NOMO-1 treated with DMSO at 0.1 percent for 48 hours (cell line): Measurements from ENCODE around the gene SPATS2L.
A peak's percentile ranks its signal among the peaks of the same experiment; 100 is the strongest.

ENCODE experiments used
- DNase-seq: peaks from one replicate; lab custom pipeline; 2025; ENCODE audit not compliant: unreplicated experiment; lab: John Stamatoyannopoulos, UW

SPATS2L gene

DNA sequence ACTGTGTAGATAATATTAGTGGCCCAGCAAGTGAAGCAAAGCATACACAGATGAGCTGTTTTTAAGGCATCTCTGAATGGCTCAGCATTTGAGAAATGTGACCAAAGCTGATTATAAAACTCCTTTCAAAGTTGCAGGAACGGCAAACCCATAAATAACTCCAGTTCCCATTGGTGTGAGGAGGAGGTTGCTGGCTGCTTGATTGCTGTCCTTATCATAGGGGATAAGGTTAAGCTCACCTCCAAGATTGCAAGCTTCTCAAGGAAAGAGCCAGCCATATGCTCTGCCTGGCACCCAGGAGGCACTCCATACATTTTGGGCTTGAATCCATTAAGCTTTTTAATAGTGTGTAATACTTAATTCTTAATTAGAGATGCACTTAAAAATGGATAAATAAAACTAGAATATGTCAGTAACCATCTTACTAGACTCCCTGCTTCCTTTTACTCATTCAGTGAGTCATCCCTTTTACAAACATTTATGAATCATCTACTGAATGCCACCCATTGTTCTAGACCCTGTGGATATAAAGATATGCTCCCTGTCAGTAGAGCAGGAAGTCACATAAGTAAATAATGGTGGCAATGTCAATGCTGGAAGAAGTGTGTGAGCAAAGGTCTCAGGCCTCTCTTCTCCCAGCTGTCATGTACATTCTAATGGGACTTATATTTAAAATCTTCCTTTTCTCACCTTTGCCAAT lies 99.3 kb downstream of the SPATS2L start:
- peak; percentile 64 for DNase-seq

DNA sequence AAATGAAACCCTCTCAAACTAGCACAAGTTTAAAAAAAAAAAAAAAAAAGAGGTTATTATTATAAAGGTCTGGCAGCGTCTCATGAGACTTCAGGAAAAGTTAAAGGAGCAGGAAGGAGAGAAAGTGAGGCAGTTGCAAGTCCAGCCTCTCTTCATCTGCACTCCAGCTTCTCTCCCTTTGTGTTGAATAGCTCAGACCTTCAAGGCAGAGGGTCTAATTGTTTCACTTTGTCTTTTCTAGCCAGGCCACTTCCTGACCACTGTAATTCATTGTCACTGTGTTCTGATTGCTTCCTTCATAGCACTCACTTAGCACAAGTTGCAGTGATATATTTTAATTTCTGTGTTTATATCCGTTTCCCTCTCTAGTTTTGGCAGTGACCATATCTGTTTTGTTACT lies 99.9 kb downstream of the SPATS2L start:
- DNase-seq, result peak; percentile 42

DNA sequence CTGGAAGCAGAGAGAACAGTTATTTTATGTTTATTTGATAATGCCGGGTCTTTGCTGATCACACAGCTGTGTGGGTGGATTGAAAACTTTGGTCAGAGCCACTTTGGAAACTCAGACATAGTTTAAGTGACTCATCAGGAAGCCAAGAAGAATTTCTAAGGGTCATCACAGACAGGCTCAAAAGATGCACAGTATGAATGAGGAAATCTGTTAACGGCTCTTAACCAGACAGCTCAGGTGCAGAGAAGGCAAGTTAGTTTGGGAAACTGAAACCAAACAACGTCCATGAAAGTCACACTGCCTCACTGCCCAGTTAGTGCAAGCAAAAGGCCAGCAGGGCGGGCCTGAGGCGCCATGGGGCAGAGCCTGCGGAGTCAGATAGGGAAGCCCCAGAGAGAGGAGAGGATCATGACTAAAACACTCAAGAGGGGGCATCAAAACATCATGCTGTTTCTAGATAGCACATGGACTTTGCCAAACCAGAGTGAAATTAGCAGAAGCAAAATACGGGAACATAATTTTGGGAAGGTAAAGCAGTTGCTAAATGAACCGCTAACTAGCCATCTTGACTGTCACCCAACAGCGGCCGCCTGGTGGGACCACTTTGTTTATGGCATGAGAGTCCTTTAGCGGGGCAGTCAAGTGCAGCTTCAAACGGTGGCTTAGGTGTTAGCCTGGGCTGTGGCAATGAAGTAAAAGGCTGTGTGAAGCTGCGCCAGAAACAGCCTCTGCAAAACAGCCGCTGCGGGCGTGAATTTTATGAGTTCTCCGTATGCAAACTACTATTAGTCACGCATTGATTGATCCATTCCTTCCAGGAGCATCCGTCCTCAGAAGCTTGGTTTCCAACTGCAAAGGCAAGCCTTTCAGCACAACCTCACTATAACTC lies 102.2 kb downstream of the SPATS2L start:
- peak; percentile 37 for DNase-seq

DNA sequence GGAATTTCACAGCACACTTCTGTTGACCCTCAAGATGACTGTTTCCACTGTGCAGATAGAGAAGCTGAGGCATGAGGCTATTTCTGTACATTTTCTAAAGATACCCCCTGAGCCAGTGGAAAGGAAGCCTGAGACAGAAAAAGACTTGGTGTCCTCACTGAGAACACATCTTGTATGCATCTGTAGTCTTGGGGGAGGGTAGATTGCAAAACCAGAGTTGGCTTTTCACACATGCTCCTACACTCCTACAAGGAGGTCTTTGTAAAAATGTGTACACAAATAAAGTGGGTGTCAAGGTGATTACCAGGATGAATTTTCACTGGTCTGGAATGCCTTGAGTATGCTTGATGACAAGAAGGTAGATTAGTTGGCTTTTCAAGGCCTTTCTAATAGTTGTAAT lies 105.3 kb downstream of the SPATS2L start:
- DNase-seq, result no peak

DNA sequence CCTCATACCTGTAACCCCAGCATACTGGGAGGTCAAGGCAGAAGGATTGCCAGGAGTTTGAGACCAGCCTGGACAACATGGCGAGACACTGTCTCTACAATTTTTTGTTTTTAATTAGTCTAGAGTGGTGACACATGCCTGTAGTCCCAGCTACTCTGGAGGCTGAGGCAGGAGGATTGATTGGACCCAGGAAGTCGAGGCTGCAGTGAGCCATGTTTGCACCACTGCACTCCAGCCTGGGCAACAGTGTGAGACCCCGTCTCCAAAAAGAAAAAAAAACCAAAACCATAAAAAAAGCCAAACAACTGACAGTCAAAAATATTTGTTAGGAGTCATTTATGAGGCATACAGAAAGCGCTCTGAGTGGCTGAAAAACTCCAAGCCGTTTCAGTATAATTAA lies 107.9 kb downstream of the SPATS2L start:
- no peak for DNase-seq

DNA sequence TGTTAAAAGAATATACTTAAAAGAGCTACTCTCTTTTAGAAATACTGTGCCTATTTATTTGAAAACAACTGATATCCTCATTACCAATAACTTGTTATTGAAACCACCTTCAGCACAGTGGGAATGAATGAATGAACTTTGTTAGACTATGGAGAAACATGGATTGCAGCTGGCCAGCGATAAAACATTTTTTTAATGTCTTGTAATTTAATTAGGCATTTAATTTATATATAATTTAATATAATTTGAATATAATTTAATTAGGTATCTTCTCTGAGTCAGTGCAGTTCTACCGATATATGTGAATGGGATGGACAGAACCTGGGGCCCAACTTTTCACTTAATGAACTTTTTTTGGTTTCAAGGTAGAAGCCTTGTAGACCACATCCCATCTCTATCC lies 109.0 kb downstream of the SPATS2L start:
- DNase-seq, result no peak

DNA sequence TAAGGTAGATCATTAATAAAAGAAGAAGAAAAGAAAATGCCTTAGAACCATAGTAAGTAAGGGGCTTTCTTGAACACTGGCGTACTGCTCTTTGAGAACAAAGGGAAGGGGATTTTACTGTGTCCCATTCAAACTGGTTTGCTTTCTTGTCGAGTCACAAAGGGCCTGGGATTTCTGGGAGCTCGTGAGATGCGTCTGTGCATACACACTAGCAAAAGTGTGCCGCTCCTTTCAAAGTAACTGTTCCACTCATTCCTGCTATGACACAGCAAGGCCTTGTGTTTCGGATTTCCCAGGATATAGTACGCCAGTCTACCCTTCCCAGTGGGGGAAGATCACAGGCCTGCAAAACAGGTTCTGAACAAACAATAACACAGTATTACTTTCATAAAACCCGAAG lies 110.4 kb downstream of the SPATS2L start:
- no peak for DNase-seq

DNA sequence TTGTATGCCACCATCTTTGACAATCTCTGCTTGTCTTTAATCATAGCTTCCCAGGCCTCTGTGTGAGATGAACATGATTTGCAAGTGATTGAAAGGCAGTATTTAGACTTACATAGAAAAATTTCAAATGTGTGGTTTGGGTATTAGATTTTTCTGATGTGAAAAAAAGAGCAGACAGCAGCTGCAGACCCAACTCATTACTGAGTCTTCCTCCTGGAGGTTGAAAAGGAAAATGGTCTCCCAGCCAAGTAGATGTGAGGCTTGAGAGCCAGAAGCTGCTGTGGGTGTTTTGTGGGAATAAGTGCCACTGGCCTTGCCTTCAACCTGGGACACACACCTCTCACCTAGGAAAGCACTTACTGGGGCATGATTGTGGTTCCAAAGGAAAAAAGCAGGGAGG lies 110.9 kb downstream of the SPATS2L start:
- DNase-seq, result no peak

DNA sequence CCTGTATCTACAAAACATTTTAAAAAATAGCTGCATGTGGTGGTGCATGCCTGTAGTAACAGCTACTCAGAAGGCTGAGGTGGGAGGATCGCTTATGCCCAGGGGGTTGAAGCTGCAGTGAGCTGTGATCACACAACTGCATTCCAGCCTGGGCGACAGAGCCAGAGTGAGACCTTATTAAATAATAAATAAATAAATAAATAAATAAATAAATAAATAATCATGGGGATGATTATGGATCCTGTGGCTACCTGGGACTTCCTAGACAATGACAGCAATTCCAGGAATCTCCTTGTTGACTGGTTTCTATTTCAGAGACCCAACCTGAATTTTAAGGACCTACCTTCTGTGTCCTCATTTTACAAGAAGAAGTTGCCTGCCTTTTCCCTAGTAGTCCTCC lies 111.9 kb downstream of the SPATS2L start:
- DNase-seq, result no peak

DNA sequence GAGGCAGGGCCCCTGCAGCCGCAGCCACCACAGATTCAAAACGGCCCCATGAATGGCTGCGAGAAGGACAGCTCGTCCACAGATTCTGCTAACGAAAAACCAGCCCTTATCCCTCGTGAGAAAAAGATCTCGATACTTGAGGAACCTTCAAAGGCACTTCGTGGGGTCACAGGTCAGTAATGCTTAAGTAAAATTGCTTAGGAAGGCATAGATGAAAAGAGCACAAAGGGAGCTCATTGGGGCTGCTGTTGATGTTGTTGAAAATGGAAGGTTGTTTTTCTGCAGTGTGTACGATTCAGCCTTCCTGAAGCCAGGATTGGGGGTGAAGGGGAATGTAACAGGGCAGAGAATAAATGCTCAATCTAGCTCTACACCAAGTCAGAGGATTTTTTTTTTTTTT lies 112.8 kb downstream of the SPATS2L start:
- no peak for DNase-seq

DNA sequence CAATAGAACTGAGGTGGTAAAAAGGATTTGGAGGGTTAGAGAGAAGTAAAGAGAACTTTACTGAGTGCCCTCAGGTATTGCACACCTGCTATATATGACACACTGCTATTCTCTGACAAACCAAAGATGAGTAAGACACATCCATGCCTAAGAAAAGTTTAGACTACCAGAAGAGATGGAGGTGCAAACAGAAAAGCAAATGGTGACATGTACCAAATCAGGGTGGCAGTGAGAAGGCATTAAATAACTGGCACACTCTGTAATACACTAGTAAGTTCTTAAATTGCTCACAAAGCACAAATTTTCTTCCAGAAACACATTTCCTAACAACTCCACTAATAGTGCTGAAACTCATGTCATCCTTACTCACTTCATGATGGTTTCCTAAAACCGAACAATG lies 114.8 kb downstream of the SPATS2L start:
- DNase-seq, result no peak

DNA sequence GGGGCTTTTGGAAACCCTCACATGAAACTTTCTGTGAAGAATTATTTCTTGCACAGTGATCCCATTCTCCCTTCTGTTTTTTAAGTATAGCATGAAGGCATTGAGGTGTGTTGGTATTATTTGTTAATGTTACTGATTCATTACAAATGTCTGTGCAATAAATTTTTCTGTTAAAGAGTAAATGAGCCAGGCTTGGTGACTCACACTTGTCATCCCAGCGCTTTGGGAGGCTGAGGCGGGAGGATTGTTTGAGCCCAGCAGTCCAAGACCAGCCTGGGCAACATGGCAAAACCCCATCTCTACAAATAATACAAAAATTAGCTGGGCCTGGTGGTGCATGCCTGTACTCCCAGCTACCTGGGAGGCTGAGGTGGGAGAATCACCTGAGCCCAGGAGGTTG lies 115.6 kb downstream of the SPATS2L start:
- no peak for DNase-seq

DNA sequence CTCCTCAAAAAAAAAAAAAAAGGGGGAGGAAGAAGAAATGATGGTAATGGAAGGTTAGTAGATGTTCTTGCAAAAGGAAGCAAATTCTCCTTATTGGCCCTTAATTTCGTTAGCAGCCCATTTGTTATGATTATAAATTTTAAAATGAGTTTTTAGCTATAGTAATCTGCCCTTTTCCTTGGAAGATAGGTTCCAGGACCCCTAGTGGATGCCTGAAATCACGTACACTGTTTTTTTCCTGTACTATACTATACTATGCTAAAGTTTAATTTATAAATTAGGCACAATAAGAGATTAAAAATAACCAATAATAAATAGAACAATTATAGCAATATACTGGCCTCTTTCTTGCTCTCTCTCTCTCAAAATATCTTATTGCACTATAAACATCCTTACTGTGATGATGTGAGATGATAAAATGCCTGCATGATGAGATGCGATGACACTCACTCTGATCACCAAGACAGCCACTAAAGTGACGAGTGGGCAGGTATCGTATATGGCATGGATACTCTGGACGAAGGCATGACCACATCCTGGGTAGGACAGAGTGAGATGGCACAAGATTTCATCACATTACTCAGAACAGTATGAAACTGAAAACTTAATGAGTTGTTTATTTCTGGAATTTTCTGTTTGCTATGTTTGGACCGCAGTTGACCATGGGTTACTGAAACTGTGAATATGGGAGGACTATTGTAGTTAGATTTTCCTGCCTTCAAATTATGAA lies 116.2 kb downstream of the SPATS2L start:
- DNase-seq, result no peak

DNA sequence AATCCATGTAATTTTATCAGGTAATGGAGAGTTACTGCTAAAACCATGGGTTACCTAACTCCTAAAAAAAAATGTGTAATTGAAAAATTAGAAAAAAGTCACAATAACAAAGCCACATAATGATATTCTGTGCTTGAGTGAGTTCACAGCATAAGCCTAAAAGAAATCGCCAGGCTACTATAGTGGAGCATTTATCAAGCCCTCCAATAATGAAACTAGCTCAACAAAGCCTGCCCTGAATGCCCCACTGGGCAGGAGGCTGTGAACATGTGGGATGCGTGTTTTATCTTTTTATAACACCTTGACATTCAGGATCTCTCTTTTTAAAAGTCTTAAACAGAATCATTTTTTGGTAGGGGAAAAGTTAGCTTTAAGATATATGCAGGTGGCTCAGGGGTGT lies 117.0 kb downstream of the SPATS2L start:
- no peak for DNase-seq

DNA sequence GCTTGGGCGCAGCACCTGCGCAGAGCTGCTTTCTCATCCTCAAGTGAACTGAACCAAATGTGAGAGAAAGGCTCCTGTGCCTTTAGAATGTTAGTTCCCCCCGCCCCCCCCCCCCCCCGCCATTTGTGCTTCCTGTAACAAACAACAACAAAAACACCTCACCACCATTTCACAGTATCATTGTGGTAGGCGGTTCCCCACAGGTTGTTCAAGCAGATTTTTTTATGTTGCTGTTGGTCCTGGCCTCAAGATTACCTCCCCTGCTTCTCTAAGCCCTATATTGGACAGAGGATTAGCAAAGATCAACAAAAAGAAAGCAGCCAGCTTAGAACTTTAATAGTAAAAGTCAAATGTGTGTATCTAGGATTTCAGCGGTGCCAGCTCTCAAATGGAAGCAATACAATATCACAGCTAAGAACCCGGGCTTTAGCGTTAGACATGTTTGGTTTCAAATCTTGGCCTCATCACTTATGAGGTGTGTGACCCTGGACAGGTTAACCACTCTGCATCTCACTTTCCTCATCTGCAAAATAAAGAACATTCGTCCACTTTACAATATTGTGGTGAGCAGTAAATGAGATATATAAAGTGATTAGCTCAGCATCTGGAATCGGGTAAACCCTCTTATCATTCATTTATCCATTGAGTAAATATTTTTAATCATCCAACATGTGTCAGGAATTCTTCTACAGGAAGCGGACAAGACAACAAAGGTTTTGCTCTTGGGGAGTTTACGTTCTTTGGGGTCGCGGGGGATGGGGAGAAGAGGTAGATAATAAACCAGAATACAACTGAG lies 118.7 kb downstream of the SPATS2L start:
- no peak for DNase-seq

DNA sequence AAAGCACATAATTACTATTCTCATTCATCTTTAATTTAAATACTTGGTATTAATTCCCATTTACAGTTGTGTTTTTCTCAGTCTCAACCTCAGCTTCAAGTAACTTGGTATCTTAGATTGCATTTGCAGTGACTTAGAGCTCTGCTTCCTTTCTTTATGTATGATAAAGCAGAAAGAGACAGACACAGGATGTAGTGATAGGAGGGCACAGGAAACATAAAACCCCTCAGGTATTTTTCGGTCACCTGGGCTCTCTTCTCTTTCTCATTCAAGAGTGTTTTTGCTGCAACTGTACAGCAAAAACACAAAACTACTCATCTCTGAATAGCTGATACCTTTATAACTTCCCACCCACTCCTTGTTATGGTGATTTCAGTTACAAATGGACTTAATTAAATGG lies 120.3 kb downstream of the SPATS2L start:
- DNase-seq, result no peak

DNA sequence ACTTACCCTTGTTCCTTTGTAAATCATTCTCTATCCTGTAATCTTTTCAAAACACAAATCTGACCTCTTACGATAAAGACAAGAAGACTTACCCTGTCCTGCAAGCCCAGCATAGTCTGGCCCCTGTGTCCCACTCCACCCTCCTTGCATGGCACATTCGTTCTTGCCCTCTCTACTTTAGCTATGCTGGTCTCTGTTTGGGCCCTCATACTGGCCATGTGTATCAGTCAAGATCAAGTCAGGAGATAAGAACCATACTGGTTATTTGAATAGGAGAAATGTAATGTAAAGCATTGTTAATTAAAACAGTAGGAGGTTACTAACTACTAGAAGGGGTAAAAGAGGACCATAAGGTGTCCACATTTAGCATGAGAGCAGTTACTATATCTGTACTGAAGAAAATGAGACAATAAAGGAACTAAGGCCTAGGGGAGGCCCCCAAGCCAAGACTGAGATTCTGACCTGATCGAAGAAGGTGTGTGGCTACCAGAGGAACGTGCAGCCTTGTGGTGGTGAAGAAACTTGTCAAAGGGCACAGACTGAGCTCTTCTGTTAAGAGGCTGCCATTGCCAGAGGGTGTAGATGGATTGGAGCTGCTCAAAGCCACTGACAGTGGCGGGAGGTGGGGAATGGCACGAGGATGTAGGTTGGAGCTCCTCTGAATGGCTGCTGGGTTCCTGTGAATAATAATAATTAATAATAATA lies 122.6 kb downstream of the SPATS2L start:
- DNase-seq, result no peak

DNA sequence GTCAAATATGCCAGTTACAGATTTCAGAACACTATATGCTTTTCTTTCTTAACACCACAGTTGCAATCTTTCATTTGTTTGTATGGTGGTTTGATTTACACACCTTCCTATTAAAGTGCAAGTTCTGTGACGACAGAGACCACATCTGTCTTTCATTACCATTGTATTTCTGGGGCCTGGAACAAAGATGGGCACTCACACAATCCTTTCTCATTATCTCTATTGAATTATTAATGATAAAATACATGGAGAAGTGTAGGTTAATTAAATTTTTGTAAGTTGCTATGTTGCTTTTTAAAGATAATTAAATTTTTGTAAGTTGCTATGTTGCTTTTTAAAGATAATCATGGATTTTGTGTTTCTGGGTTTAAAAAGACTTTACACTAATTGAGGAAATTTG lies 123.5 kb downstream of the SPATS2L start:
- DNase-seq, result no peak

DNA sequence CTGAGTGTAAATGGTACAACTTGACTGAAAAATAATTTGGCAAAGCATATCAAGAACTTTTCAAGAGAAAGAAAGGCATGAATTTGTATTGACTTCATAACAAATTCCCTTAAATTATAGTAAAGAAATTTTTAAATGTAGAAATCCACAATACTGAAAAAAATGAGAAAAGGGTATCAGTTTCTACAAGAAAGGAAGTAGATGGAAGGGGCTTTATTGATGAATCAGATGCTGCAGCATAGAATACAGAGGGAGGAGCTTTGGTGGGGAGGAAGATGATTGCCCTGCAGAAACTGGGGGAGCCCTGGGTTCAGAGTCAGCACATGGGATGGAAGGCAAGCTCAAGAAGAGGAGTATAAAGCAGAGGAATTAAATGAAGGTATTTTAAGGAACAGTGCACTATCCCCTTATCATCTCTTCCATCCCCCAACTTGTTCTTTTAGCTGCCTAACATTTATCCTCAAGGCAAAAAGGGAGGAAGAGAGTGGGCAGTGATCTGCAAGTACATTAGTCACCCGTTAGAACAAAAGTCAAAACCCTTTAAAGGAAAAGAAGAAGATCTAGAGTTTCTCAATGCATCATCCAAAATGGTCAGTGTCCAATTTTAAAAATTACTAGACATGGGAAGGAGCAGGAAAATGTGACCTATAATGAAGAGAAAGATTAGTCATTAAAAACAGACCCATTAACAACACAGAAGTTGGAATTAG lies 125.7 kb downstream of the SPATS2L start:
- no peak for DNase-seq

DNA sequence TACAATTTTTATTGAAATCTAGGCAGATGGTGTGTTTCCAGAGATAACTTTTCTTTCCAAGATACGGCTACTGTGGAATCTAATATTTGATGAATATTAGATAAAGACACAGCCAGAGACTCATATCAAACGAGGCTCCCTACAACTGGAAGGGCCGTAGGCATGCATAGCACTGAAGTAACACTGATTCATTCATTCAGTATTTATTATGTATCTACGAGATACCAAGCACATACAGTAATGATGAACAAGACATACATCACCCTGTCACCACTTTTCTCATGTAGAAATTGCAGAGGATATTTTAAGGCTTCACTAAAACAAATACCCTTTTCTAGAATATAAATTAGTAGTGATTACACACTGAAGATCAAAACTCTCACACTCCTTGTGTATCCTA lies 128.9 kb downstream of the SPATS2L start:
- no peak for DNase-seq
